GM12872 (cell line): ENCODE results near the gene TMEM135.

ENCODE experiments used
- TF ChIP-seq, protein P1 (sequence below): IDR thresholded peaks from 3 replicates; pipeline ENCODE4 v1.5.1; 2011; ENCODE audit warnings: low read depth, mild to moderate bottlenecking, low read length, moderate library complexity; ENCODE audit not compliant: insufficient read depth

Gene TMEM135

DNA sequence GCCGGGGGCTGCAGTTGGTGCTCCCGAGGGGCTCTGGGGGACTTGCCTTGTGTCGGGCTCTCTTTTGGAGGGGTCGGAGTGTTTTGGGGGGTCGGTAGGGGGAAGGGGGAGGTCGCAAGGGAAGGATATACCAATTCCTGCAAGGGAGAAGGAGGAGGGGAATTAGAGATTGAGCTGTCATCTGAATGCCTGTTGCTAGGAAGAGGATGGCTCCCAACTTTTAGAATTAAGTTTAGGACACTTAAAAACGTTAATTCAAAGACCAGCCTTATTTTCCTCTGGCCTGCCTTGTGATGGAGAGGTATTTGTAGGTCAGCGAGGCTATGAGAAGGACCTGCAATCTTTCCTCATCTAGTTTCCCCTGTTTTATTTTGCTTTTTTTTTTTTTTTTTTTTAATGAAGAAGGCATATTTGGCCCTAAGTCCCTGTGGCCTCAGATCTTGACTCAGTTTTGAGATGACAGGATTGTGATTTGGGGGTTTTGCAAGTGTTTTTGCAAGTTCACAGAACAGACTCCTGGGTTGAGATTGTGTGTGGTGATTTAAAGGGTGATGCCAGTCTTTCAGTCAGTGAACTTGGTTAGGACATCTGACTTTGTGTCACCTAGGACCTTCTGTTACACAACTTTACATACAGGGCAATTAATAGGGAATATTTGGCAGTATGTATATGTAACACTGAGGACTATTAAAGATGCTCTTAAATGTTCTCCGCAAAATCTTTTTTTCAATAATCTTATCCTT lies 672 bp downstream of the TMEM135 start:
- TF ChIP-seq, protein P1, sequence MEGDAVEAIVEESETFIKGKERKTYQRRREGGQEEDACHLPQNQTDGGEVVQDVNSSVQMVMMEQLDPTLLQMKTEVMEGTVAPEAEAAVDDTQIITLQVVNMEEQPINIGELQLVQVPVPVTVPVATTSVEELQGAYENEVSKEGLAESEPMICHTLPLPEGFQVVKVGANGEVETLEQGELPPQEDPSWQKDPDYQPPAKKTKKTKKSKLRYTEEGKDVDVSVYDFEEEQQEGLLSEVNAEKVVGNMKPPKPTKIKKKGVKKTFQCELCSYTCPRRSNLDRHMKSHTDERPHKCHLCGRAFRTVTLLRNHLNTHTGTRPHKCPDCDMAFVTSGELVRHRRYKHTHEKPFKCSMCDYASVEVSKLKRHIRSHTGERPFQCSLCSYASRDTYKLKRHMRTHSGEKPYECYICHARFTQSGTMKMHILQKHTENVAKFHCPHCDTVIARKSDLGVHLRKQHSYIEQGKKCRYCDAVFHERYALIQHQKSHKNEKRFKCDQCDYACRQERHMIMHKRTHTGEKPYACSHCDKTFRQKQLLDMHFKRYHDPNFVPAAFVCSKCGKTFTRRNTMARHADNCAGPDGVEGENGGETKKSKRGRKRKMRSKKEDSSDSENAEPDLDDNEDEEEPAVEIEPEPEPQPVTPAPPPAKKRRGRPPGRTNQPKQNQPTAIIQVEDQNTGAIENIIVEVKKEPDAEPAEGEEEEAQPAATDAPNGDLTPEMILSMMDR = no peak

- TF ChIP-seq, protein P1 = no peak
These were observed 1.6 kb downstream of the TMEM135 start for GRCh38 chr11:87039371-87039770.

DNA sequence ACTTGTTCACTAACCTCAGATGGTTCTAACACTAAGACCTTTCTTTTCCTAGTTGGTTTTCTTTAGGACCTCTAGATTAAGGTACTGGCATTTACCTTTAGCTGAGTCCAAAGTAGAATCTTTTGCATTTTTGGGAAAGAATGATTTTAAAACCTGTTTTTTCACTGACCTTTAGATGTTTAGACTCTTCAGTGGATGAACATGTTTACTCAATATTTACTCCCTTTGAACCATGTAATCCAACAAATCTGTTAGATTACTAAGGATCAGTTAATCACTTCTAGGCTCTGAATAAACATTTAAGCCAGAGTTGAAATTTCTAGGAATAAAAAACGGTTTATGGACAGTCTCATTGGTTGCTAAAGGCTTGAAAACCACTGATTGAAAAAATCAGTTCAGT lies 6.2 kb downstream of the TMEM135 start:
- TF ChIP-seq, protein P1 = no peak

GRCh38 chr11:87046824-87047223 lies 9.1 kb downstream of the TMEM135 start:
- TF ChIP-seq, protein P1 = no peak

DNA sequence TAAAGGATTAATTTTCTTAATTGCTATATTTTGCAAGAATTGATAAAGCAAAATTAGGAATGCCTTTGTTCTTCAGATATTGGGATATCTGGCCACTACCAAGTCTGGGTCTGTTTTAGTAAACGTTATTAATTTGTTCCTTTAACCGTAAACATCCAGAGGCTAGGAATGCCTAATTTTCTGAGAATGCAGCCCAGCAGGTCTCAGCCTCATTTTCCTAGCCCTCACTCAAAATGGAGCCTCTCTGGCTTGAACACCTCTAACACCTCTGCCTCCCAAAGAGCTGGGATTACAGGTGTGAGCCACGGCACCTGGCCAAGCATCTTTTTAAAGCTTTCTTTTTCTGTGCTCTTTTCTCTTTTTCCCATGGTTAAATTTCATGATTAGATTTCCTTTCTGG lies 18.4 kb downstream of the TMEM135 start:
- TF ChIP-seq, protein P1 = no peak

- TF ChIP-seq, protein P1 = no peak
These were observed 20.0 kb downstream of the TMEM135 start for GRCh38 chr11:87057749-87058148.

DNA sequence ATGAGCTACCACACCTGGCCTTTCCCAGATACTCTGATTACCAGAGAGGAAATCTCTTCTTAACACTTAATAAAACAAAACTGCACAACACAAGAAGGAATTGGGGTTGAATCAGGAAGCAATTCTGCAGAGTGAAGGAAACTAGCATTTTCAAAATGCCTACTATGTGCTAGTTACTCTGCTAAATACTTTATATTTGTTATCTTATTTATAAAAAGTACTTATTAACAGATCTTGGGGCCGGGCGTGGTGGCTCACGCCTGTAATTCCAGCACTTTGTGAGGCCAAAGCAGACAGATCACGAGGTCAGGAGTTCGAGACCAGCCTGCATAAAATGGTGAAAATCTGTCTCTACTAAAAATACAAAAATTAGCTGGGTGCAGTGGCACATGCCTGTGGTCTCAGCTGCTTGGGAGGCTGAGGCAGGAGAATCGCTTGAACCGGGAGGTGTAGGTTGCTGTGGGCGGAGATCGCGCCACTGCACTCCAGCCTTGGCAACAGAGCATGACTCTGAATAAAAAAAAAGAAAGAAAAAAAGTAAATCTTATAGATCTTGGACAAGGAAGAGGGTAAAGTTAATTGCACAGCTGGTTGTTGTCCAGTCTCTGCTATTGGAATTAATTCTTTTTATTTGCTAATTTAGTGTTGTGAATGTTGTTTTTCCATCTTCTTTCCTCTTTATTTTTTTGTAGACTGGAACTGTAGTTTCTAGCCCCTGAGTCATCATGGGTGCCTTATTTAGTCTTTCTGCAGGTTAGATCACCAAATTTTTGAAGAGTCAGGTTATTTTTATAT lies 22.1 kb downstream of the TMEM135 start:
- TF ChIP-seq, protein P1 = no peak
